Effector CD4-positive, alpha-beta T cell (primary cell): ENCODE measurements around the gene TDRD7.

Experiments used
- DNase-seq: peaks from one replicate; pipeline ENCODE4 v3.0.0-alpha.2; 2020

TDRD7 gene

DNA sequence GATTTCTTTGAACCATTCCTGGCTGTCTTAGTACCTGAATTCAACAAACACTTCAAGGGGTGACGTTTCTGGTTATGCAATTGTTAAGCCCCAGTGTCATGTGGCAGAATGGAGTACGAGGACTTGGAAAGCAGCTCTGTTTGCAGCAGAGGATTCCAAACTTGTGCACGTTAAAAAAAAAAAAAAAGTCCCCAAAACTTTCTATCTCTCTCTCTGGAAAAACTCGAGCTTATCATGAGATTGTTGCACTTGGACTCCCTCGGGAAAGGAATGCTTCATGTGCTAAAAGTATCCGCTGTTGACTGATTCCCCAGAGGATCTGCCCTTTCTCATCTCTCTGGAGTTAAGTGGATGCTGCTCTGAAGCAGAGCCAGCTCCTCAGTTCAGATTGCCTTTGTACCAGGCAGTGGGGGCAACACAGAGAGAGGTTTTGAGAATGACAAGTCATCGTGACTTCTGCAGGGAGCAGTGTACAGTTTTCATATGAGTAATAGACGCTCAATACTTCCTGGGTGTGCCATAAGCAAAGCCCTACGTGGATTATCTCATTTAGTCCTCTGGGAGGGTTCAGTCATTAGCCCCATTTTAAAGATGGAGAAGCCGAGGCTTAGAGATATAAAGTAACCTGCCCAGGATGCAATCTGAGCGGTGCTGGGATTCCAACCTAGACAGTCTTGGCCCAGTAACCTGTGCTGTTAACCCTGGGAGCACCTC lies 117.6 kb downstream of the TDRD7 start:
- DNase-seq: no peak

DNA sequence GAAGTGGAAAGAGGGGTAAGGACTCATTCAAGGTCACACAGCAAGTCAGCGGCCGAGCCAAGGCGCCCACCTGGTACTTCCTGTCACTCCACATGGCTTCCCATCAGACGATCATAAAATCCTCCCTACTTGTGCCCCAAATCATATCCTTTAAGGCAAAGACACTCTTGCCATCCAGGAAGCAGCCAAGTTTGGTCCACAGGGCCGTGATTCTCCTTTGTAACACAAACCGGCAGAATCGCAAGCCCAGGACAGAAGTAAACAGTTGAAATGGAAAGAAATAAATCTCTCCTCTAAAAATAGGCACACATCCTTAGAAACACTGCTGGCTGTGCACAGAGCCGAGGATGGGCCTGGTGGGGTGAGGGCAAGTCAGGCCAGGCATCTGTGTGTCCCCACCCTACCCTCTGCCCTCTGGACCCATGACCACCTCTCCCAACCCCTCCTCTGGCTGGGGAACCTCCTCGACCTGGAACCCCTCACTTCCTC lies 120.0 kb downstream of the TDRD7 start:
- no peak for DNase-seq

DNA sequence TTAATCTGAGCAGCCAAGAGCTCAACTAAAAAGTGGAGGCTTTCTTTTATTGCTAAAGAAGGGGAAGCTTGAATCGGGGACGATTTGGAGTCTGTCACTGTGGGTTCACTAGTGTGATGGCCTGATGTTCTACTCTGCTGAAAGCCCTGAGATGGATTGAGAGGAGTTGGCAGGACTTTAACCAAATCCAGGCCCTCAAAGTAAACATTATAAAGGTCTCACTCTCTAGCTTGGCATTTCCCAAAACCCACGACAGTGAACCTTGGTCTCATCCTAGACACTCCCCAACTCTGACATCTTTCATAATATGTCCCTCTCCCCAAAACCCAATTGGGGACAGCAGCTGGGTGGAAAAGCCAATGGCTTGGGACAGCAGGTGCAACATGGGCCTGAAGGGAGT lies 122.3 kb downstream of the TDRD7 start:
- no peak for DNase-seq

DNA sequence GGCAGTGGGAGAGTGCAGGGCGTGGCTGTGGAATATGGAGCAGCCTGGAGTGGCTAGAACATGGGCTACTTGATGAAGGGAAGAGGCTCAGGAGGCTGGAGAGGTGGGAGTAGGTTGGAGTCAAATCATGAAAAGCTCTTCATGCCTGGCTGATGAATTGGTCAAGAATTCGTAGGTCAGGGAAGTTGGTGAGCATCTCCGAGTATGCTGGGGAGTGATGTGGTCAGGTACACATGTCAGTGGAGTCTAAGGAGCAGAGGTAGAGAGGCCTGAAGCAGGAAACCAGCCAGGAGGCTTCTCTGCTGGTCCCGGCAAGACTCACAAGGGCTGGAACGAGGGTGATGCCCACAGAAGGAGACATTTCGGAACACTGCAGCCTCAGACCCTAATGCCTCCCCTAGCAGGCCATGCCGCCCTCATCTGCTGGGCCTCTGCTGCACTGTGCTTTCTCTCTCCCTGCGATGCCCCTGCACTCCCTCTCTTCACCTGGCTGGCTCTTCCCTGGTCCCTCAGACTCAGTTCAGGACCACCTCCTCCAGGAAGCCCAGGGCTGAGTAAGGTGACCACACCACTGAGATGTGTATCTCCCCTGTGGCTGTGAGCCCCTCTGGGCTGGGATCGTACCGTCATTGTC lies 123.2 kb downstream of the TDRD7 start:
- DNase-seq: no peak

DNA sequence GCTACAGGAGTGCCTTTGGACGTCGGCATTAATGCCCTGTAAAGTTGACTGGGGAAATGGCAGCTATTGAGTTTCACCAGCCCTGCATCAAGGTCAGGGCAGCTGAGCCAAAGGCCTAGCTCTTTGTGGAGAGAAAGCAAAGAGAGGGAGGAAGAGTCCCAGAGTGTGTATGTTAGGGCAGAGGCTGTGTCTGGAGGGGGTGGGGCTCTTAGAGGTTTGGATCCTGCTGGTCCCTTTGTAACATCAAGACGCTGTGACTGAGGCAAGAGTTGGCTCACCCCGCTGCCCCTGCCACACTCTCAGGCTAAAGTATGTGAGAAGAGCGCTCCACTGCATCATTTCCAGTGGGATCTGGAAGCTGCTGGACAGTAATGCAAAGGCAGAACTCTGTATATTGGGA lies 123.9 kb downstream of the TDRD7 start:
- no peak for DNase-seq

DNA sequence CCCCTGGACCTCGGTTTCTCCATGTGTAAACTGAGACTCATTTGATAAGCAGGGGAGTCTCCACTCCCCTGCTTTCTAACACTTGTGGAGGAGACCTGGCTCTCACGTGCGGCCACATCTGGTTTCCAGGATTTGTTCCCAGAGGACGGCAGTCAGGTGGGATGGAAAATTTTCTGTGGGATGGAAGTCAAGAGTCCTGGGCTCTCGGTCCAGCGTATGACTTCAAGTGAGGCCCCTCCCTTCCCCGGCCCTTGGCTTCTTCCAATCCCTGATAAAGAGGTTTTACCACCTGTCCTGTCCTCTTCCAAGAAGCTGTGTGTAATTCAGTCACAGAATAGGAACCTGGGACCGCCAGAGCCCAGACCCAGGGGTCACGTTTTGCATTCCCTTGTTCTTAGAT lies 124.6 kb downstream of the TDRD7 start:
- no peak for DNase-seq

DNA sequence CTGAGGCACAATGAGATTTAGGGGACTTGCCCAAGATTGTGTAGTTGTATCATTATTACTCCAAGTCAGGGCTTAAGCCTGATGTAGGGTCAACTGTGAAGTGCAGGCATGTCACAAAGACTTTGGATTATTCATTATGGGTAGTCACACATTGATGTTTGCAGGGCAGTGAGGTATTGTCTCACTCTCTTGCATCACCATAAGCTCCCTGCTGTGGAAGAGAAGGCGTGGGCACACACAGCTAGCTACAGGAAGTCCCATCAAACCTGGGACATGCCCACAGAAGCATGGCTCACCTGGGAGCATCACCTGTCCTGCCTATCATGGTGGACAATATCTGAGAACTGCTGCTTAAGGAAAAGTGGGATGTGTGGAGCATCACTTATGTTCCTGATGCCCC lies 131.7 kb downstream of the TDRD7 start:
- DNase-seq: no peak

DNA sequence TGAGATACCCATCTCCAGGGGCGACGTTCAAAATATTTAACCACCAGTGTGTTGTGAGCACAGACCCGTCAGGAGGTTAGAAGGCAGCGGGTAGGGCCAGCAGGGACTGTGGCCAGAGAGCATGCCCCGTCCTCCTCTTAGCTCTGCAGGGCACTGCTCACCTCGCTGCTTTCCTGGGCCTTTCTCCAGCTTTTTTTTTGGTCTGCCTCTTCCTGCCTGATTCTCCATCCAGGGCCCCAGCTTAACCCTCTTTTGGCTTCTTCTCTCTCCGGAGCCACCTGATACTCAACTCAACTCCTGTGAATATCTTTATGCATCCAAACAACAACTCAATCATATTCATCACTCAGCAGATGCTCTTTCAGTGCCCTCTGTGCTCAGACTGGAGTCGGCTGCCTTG lies 133.6 kb downstream of the TDRD7 start:
- no peak for DNase-seq
